Breast epithelium (tissue), 4 donors: Measurements from ENCODE around the gene CCDC81. TPM values are rescaled to one million over a fixed set of nuclear protein-coding genes. Genes with fewer than 3 reads are reported as not detected.

ENCODE experiments used
- DNase-seq, 2 donors: peaks; one replicate each; pipeline ENCODE4 v3.0.0-alpha.2; 2019; ENCODE audit warnings: low spot score in 2 of 2
- H3K27ac ChIP-seq, 2 donors: fragments of 200-600 bp; sonication (generic) in 1 of 2; one replicate each; pipeline ENCODE4 v1.5.1; 2016 to 2019; ENCODE audit warnings: mild to moderate bottlenecking in 1 of 2
- H3K27me3 ChIP-seq, 2 donors: fragments of 200-600 bp; sonication (generic) in 1 of 2; one replicate each; pipeline versions ENCODE4 v1.5.1 to v1.6.0; 2017 to 2019; ENCODE audit warnings: control low read depth in 1 of 2, mild to moderate bottlenecking in 1 of 2
- H3K36me3 ChIP-seq: fragments of 200-600 bp; one replicate; pipeline ENCODE4 v1.5.1; 2019
- H3K4me1 ChIP-seq, 2 donors: fragments of 200-600 bp; sonication (generic); one replicate each; pipeline ENCODE4 v1.5.1; 2016 to 2019; ENCODE audit warnings: control low read depth in 1 of 2
- H3K4me3 ChIP-seq, 3 donors: fragments of 200-600 bp; sonication (generic); 1 replicate in 2 of 3; 2 replicates in 1 of 3; pipeline ENCODE4 v1.5.1; 2016 to 2019; ENCODE audit warnings: mild to moderate bottlenecking in 3 of 3, moderate library complexity in 2 of 3
- H3K9me3 ChIP-seq, 2 donors: fragments of 200-600 bp; sonication (generic) in 1 of 2; one replicate each; pipeline ENCODE4 v1.5.1; 2016 to 2019; ENCODE audit warnings: control low read depth in 1 of 2
- CTCF ChIP-seq, 3 donors: fragments of 450-650 bp; IDR thresholded peaks; one replicate each; pipeline ENCODE4 v1.5.1; 2016 to 2017; ENCODE audit warnings: antibody characterized with exemption in 3 of 3, mild to moderate bottlenecking in 3 of 3, moderate library complexity in 3 of 3
- POLR2A ChIP-seq: fragments of 450-650 bp; IDR thresholded peaks from one replicate; pipeline ENCODE4 v1.6.1; 2016; ENCODE audit warnings: antibody characterized with exemption, mild to moderate bottlenecking, moderate library complexity
- POLR2AphosphoS5 ChIP-seq, 3 donors: sonication (generic); formaldehyde crosslinking; IDR thresholded peaks; one replicate each; pipeline ENCODE4 v1.6.1; 2017; ENCODE audit warnings: antibody characterized with exemption in 3 of 3
- intact Hi-C: fragments of 100-400 bp; cut with DNase I; formaldehyde crosslinking; loops from one replicate; pipeline ENCODE4 v1.15.1; 2023; ENCODE audit warnings: low total_unique reads
- total RNA-seq, 3 donors: library from RNA; depleted of rRNA; stranded (reverse); fragments of >200 nt; gene quantifications; one replicate each; pipeline ENCODE4 v1.1.0, GENCODE V29; 2016

The CCDC81 gene
- total RNA-seq, 3 donors from 2014 or later, result 0.96 to 1.3 (median 1.2) TPM

GRCh38 chr11:86396396-86396795 lies 21.7 kb downstream of the CCDC81 start:
- no peak for TF ChIP-seq POLR2A
- no peak for TF ChIP-seq CTCF (IDR thresholded peaks at IDR 0.05)
- TF ChIP-seq POLR2AphosphoS5 (IDR thresholded peaks at IDR 0.05), result no peak
- Histone ChIP-seq H3K4me1 (no peaks in the 10 kb centered on the region), H3K36me3 (no peaks in the 10 kb centered on the region), H3K4me3 (no peak overlapping the region), H3K27ac (no peak overlapping the region), H3K27me3 (no peaks in the 10 kb centered on the region), H3K9me3 (no peaks in the 10 kb centered on the region)
- intact Hi-C loops, result no loop called here
- DNase-seq, result no peak

GRCh38 chr11:86397351-86397750 lies 22.7 kb downstream of the CCDC81 start:
- Histone ChIP-seq H3K27ac (no peak overlapping the region), H3K27me3 (no peaks in the 10 kb centered on the region), H3K36me3 (no peaks in the 10 kb centered on the region), H3K4me3 (no peak overlapping the region), H3K4me1 (no peaks in the 10 kb centered on the region), H3K9me3 (no peaks in the 10 kb centered on the region)
- no peak for DNase-seq
- no peak for TF ChIP-seq POLR2AphosphoS5 (IDR thresholded peaks at IDR 0.05)
- no peak for TF ChIP-seq CTCF (IDR thresholded peaks at IDR 0.05)
- TF ChIP-seq POLR2A, result no peak
- intact Hi-C loops, result no loop called here

GRCh38 chr11:86398106-86398505 lies 23.4 kb downstream of the CCDC81 start:
- no peak for DNase-seq
- Histone ChIP-seq H3K36me3 (no peaks in the 10 kb centered on the region), H3K4me3 (no peak overlapping the region), H3K27ac (no peak overlapping the region), H3K4me1 (no peaks in the 10 kb centered on the region), H3K9me3 (no peaks in the 10 kb centered on the region), H3K27me3 (no peaks in the 10 kb centered on the region)
- intact Hi-C loops, result no loop called here
- no peak for TF ChIP-seq POLR2AphosphoS5 (IDR thresholded peaks at IDR 0.05)
- TF ChIP-seq CTCF (IDR thresholded peaks at IDR 0.05), result no peak
- no peak for TF ChIP-seq POLR2A

GRCh38 chr11:86403458-86403857 lies 28.8 kb downstream of the CCDC81 start:
- intact Hi-C loops, result no loop called here
- H3K9me3 ChIP-seq, result no peaks in the 10 kb centered on the region
- no peak overlapping the region for H3K4me3 ChIP-seq
- H3K27me3 ChIP-seq, result no peaks in the 10 kb centered on the region
- no peak for DNase-seq
- H3K4me1 ChIP-seq, result no peaks in the 10 kb centered on the region
- H3K36me3 ChIP-seq, result no peaks in the 10 kb centered on the region
- H3K27ac ChIP-seq, result no peak overlapping the region
- no peak for TF ChIP-seq POLR2AphosphoS5 (IDR thresholded peaks at IDR 0.05)
- no peak for TF ChIP-seq CTCF (IDR thresholded peaks at IDR 0.05)
- no peak for TF ChIP-seq POLR2A

- H3K4me1 ChIP-seq, result no peaks in the 10 kb centered on the region
- no peaks in the 10 kb centered on the region for H3K27me3 ChIP-seq
- no peak overlapping the region for H3K4me3 ChIP-seq
- intact Hi-C loops, result no loop called here
- DNase-seq, result no peak
- no peaks in the 10 kb centered on the region for H3K36me3 ChIP-seq
- no peaks in the 10 kb centered on the region for H3K9me3 ChIP-seq
- no peak overlapping the region for H3K27ac ChIP-seq
- TF ChIP-seq POLR2AphosphoS5 (IDR thresholded peaks at IDR 0.05), result no peak
- no peak for TF ChIP-seq CTCF (IDR thresholded peaks at IDR 0.05)
- TF ChIP-seq POLR2A, result no peak
These were observed 34.2 kb downstream of the CCDC81 start for GRCh38 chr11:86408845-86409244.
